Left kidney (tissue), 2 donors: ENCODE results near the gene FAM193B. TPM values are rescaled to one million over a fixed set of nuclear protein-coding genes. Genes with fewer than 3 reads are reported as not detected.
A peak's percentile ranks its signal among the peaks of the same experiment; 100 is the strongest.
"Not testable (repeated sequence)": the region's sequence is repeated elsewhere in the genome, so short reads cannot be mapped to it uniquely, and the experiment has no call there.

Experiments
- DNase-seq: peaks from one replicate; pipeline ENCODE4 v3.0.0-alpha.2; 2013
- polyA plus RNA-seq: library from polyadenylated mRNA; unstranded; fragments of 120-200 nt; gene quantifications from one replicate; pipeline ENCODE4 v1.2.1, GENCODE V29; 2013; ENCODE audit not compliant: insufficient read length

Gene FAM193B
- polyA plus RNA-seq, 1 donor, result 93.8 TPM

DNA sequence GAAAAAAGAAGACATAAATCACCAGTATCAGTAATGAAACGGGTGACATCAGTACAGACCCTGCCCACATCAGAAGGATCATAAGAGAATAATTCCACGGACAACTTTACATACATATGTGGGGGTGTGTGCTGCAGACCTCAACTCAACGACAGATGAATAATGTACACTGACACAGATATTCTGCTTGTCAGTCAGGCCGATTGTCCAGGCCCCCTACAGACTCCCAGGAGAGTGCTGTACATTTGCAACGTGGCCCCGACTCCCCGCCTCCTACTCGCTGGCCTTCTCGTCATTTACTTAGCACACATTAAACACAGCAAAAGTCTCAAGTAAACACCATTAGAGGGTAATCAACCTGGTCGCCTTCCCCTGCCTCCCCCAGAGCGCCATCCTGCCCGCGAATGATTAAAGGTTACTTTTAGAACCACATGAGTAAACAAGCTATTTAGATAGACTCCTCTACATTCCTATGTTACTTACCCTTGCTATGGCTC, 34.1 kb upstream of the FAM193B start:
- DNase-seq, result no peak

DNA sequence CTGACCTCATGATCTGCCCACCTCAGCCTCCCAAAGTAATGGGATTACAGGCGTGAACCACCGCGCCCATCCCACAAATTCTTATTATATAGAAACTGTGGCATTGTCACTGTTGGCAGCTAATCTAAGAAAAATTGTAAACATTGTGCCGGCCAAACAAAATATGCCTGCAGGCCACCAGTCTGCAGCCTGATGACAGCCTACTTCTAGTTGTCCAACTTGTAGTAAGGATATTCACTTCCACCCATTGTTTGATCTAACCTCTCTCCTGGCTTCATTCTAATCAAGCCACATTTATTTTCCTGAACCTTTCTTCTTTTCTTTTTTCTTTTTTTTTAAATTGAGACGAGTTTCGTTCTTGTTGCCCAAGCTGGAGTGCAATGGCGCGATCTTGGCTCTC, 24.0 kb upstream of the FAM193B start:
- no peak for DNase-seq

DNA sequence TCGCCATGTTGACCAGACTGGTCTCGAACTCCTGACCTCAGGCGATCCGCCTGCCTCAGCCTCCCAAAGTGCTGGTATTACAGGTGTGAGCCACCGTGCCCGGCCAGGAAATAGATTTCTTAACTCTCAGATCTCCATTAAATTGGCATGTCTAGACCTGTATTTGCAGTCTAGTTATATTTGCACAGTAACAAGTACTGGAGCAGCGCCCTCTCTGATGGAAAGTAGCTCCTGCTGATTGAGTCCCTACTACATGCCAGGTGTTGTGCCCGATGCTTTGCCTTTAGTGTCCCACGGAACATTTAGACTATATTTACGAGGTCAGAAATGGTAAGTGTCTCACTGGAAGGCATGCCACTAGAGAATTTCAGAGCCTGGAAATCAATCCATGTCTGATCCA, 21.8 kb upstream of the FAM193B start:
- no peak for DNase-seq

DNA sequence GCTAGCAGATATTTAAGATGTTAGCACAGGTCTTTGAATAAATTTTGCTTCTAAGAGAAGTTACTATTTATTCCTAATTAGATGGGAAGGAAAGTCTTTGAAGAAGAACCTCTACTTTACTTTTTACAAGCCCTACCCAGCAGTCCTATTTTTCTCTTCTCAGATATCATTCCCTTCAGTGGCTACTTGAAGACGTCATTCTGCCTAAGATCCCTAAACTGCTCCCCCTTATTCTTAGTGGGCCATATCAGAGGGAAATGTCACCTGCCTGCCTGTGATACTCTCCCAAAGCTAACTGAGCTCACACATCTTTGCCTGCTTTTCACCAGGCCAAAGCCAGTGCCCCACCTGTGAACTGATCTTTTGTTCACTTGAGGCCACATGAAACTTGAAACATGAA, 21.1 kb upstream of the FAM193B start:
- DNase-seq, result no peak

DNA sequence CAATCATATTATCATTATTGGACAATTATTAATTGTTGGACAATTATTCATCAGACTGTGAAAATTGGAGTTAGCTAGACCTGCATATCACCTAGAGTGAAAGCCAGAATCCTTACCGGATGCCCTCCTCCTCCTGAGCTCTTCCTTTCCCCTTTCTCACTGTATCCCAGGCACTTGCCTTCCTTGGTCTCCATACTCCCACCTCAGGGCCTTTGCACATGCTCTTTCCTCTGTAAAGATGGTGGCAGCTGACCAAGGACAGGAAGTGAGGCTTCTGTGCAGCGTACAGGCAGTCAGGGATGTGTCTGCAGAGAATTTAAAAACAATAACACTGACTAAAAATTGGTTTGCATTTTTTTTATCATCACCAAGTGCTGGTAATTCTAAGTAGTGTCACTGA, 15.5 kb upstream of the FAM193B start:
- DNase-seq, result no peak

DNA sequence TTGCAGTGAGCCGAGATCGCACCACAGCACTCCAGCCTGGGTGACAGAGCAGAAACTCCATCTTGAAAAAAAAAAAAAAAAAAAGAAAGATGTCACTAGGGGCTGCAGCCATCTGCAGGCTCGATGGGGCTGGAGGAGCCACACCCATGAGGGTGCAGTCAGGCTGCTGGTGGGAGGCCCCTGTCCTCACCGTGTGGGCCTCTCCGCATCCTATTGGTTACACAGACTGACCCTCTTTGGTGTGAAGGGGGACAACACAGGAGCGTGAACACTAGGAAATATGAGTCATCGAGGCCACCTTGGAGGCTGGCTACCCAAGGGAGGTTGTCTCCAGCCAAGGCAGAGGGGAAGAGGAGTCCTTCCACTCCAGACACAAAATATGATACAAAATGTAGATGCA, 14.0 kb upstream of the FAM193B start:
- DNase-seq, result no peak

DNA sequence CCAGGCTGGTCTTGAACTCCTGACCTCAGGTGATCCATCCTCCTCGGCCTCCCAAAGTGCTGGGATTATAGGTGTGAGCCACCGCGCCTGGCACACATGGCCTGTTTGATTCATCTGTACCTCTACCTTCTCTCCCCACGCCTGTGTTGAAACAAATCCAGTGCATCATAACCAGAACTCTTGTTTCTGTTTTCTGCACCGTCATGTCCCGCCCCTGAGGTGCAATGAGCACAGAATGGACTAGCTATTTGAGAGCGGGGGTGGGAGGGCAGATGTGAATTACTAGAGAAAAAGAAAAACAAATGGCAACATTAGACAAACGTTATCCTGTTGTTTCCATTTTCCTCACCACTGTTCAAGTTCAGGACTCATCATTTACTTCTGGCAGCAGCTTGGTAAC, 10.7 kb upstream of the FAM193B start:
- no peak for DNase-seq

DNA sequence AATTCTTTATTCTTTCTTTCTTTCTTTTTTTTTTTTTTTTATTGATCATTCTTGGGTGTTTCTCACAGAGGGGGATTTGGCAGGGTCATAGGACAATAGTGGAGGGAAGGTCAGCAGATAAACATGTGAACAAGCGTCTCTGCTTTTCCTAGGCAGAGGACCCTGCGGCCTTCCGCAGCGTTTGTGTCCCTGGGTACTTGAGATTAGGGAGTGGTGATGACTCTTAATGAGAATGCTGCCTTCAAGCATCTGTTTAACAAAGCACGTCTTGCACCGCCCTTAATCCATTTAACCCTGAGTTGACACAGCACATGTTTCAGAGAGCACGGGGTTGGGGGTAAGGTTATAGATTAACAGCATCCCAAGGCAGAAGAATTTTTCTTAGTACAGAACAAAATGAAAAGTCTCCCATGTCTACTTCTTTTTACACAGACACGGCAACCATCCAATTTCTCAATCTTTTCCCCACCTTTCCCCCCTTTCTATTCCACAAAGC, 5.1 kb upstream of the FAM193B start:
- not testable (repeated sequence) for DNase-seq

DNA sequence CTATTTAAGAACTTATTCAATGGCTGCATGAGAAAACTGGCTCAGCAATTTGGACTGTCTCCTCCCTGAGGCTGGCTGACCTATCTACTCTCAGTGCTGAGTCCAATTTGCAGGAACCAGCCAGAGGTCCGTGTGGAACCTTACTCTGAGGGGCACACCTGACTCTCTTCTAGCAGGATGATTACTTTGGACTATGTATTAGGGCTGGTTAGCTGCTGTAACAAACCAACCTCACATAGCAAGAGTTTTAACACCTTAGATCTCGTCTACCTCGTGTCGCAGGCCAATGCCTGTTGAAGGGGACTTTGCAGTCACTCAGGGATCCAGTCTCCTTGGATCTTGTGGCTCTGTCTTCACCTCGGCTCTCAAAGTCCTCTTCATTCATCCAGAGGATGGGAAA, 3.4 kb upstream of the FAM193B start:
- DNase-seq, result no peak

DNA sequence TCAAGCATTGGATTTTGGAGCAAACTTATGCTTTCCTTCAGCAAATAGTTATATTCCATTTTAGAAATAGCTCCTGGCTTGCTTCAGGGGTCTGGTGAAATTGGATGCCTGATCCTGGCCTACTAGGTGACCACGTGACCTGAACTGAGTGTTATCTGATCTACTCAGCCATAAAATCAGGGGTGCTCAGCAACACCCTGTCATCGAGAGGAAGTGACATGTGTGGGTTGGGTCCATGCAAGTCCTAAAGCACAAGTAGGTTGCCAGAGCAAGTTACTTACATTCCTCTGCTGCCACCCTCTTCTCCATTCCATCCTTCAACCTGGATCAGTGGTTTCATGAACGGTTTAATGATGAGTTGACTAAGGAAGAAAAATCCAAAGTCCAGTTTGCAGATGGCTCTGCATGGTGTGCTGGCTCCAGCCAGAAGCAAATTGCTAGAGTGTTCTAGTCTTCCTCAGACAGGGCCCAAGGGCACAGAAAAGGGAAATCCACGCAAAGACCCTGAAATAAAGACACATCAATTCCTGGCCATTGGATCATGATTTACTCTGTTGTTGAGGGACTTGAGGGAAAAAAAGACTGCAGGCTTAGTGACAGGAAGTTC, 2.8 kb upstream of the FAM193B start:
- DNase-seq, result peak; percentile 30

DNA sequence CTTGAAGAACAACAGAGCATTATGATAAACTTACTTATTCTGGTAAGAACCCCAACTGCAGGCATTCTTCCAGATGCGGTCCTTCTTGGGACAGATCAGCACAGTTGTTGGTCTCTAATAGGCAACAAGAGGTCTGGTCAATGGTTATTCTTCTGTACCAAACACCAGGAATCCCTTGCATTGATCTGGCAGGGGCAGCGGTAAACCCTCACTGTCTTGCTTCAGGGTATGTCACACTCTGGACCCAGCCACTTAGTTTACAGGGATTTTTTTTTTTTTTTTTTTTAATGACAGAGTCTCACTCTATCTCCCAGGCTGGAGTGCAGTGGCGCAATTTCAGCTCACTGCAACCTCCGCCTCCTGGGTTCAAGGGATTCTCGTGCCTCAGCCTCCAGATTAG, 1.3 kb upstream of the FAM193B start:
- no peak for DNase-seq

DNA sequence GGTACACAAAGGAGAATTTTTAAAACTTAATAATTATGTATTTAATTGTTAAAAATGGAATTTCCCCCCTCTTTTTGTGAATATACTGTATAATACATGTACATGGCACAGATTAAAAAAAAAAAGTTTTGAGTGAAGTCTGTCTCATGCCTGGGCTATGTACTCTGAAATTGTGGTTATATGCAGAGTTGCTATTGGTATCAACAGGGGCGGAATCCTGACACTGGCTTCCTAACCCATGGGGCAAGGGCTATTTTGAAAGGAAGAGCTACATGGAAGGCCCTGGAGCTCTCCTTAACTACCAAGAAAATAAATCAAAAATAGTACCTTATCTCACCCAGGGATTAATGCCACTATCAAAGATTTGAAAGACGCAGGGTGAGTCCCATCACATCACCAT, 865 bp upstream of the FAM193B start:
- DNase-seq, result no peak

DNA sequence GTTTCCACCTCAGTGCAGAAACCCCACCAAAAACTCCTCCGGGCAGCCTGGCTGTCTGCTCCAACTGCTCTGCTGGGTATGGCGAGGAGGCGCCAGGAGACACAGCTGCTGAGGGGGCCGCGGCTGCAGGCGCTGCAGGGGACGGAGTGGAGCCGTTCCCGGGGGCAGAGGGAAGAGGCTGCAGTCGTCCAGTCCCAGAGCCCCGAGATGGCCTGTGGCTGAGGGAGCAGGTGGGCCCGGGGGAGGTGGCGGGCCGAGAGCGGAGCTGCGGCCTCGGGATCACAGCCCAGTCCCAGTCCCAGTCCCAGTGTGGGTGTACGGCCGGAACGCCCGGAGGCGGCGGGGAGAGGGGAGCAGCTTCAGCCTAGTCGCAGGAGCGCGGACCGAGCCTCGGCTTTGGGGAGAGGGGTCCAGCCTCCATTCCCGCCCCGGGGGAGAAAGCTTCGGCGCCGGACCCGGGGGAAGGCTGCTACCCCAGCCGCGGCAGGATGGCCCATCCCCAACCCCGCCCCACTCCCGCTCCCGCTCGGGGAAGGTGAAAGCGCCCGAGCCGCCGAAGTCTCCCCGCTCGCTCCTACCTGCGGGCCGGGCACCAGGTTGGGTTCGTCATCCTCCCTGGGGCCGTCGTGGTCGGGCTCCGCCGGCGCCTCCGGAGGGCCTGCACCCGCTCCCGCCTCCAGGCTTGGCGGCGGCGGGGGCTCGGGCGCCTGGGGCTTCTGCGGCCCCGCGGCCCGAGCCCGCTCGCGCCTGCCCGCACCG, 513 bp downstream of the FAM193B start:
- DNase-seq, result no peak

DNA sequence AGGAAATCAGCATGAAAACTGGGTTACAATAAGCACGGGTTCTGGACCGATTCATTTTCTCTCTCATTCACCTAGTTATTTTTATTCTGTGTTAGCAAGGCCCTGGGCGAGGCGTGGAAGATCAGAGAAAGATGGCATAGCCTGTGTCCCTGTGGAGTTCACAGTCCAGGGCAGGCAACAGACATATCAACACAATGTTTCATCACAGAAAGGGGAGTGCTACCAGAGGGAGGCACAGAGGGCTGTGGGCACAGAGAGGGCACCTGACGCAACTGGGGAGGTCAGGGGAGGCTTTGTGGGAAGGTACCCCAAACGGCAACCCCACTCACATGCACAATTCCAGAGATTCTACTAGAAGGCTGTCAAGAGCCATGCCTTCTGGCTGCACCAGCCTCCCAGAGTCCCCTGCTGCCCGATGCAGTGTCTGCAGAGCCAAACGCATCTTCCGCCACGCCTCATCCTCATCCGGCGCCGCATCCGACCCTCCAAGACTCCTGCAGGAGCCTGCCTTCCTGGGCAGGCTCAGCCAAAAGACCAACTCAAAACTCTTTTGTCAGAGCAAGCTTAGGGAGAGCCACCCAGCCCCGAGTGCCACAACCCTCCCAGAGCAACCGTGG, 1.4 kb downstream of the FAM193B start:
- DNase-seq, result no peak

DNA sequence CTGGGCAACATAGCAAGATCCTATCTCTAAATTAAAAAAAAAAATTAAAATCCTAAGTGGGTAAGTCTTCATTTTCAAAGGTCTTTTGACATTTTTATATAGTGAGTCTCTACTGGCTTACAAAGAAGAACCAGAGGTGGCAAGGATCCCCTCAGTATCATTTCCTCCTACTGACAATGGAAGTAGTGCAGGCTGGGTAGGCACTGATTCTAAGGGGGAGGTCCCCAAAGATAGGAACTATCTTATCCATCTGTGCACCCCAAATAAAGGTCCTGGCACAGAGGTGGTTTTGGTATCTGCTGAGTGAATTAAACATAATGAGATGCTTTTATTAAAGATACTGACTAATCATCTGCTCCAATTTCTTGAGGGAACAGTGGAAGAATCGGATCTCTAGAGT, 4.2 kb downstream of the FAM193B start:
- DNase-seq, result no peak

DNA sequence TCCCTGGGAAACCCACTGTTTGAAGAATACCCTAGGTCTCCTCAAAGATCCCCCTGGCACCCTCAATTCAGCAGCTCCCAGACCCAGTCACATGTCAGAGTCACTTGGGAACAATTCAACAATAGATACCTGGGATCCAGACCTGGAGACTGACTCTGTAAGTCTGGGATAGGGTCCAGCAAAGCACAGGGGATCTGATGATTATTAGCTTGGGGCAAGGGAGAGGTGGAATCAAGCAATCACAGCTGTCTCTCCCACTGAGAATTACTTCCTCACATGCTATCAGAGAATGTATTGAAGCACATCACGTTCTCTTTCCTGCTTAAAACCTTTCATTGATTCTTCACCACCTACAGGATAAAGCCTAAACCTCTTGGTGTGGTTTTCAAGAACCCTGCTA, 5.9 kb downstream of the FAM193B start:
- no peak for DNase-seq

DNA sequence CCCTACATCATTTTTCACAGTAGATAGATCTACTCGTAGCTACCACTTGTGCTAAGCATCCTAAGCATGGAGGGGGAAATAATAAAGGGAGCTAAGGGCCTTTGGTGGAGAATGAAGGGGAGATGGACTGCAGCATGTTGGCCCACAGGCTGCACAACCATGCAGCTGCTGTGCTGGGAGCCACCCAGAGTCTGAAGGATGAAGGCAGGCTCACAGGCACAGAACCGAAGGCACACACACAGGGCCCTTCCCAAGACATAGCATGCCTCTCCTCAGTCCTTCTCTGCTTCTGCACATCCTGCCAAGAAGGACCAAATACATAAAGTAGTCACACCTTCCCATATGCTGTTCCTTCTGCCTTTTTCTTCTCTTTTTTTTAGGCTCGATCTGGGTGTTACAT, 6.6 kb downstream of the FAM193B start:
- DNase-seq, result no peak

DNA sequence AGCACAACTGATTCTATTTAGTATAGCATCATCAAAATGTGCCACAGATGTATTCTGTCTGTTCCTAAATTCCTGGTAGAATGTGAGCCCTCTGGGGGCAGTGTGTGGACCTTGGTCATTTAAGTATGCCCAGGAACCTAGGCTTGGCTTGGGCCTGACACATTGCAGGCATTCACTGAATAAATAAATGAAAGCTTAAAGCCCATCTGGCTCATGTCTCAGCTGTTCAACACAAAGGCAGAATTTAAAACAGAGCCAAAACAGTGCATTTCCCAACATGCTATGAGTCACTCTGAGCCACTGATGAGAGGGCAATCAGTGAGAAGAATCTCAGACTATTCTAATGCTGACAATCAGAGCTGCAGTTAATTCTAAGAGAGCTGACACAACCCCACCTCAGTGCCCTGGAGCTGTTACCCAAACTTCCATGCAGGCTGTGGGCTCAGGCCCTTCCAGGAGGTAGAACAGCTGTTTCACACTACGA, 8.1 kb downstream of the FAM193B start:
- no peak for DNase-seq

DNA sequence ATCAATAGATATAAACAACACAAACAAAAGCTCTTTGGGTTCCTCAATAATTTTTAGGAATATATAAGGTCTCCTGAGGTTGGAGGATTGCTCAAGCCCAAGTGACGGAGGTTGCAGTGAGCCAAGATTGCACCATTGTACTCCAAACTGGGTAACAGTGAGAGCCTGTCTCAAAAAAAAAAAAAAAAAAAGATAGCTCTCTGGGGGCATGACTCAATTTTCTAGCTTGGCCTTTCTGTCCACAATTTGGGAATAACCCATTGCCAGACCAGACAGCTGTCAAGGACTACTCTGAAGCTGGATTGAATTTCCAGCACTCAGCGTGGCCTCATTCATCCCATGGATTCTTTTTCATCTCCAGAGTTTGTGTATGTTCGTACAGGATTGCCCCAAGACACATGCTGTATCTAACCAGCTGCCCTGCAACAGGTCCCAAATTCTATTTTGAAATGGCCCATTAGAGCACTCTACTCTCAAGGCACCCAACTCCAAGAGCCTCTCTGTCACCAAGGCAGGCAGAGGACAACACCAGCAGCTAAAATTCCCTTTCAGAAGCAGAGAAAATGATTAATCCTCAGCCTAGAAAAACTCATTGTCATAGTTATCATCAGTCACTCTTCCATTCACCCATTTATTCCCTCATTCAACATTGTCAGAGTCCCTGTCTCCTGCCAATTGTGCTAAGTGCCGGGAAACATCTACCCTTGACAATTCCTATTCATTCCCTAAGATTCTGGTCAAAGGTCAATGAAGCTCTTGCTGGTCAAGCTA, 8.7 kb downstream of the FAM193B start:
- no peak for DNase-seq

DNA sequence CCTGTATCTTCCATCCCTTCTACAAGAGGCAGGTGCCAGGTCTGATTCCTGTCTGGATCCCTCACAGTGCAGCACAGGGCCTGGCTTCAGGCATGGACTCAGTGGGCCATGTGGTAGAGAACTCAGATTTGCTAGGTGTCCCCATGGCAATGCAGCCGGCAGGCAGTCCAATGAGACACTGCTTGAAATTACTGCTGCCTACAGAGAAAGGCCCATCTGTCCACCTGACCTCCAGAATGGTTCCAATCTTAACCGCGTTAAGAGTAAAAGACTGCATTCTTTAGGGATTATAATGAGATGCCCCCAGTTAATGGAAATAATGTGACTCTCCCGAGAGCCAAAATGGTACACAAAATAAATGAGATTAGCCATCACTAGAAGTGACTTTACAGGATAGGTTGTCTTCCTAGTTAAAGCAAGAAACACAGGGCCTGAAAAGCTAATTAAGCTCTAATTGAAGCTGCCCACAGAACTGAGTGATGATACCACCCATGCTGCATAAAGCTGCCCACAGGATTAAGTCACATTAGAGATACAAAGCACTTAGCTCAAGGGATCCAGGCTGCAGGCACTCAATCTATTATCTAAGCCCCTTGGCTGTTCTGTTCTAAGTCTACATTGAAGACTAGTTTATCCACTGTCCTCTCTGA, 11.4 kb downstream of the FAM193B start:
- DNase-seq, result no peak

DNA sequence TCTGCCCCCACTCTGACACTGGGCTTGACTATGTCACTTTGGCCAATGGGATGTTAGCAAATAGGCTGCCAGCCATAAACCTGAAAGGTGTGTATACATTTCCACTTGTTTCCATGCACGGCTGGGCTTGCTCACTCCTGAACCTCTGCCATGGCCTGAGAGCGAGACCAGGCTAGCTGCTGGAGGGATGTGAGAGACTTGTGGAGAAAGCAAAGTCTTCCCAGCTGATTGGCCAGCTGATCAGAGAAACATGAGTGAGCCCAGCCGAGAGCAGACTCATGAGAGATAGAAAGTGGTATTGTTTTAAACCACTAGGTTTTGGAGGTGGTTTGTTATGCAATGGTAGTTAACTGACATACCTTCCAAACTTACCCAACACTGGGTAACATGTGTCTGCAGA, 13.9 kb downstream of the FAM193B start:
- DNase-seq, result no peak

DNA sequence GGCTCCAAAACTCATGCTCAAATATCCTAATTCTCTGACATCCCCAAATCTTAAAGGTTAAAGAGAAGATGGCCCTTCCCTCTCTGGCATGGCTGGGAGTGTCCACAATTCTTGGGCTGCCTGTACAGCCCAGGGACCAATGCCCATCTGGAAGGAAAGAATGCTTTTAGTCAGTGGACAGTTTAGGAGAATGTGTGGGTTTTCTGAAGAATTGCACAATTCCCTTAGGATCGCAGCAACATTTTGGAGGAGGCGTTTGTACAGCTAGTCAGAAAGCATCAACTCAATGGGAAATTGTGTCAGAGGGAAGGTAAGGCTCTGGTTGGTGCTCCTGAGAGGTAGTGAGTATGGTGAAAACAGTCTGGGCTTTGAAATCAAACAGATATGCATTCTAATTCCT, 15.0 kb downstream of the FAM193B start:
- no peak for DNase-seq
